ENCODE data around the gene CENPN. TPM values are rescaled to one million over a fixed set of nuclear protein-coding genes. Genes with fewer than 3 reads are reported as not detected.

The CENPN gene
- total and polyA plus RNA-seq, 10 of the 15 experiments (the other 5 are each of a cell fraction or from before 2014, with no cell fraction given), result 39.8 to 143 (median 66.8) TPM

GRCh38 chr16:81006813-81007695 lies at the start of gene CENPN, which contains the start of gene CMC2 (continued):
- no peak; the same call in 2 of the 3 replicates for TF ChIP-seq POU2F2 (IDR thresholded peaks at IDR 0.05; ENCODE audit: borderline replicate concordance, low read depth, low read length)
- peak; percentile 92 for TF ChIP-seq CREM (IDR thresholded peaks at IDR 0.05; ENCODE audit: low read depth)
- peak; percentile 45; the same call in 1 of the 2 replicates for TF ChIP-seq TBL1XR1 (IDR thresholded peaks at IDR 0.05; ENCODE audit: low read depth, low read length)
- TF ChIP-seq PBX3 (IDR thresholded peaks at IDR 0.05; ENCODE audit: insufficient replicate concordance, low read depth, low read length), result no peak
- no peak for TF ChIP-seq PRDM15 (CRISPR knock-in tag; IDR thresholded peaks at IDR 0.05)
- no peak for TF ChIP-seq NFYA (IDR thresholded peaks at IDR 0.05; ENCODE audit: borderline replicate concordance, low read depth, low read length)
- TF ChIP-seq CEBPB (IDR thresholded peaks at IDR 0.05; ENCODE audit: borderline replicate concordance in 1 of 2, low read depth in 2 of 2, low read length in 2 of 2), result no peak
- TF ChIP-seq ZSCAN29 (IDR thresholded peaks at IDR 0.05), result no peak
- TF ChIP-seq STAT3 (IDR thresholded peaks at IDR 0.05; ENCODE audit: low read depth, low read length), result no peak
- no peak for TF ChIP-seq MYB (IDR thresholded peaks at IDR 0.05; ENCODE audit: borderline replicate concordance, low read depth, low read length)
- TF ChIP-seq CHD2 (IDR thresholded peaks at IDR 0.05; ENCODE audit: borderline replicate concordance, low read depth, low read length), result 0 out of 2 replicates have a peak, but pooled peaks have one; percentile 34
- TF ChIP-seq MXI1 (IDR thresholded peaks at IDR 0.05; ENCODE audit: low read depth, low read length), result peak; percentile 55
- TF ChIP-seq NFXL1 (IDR thresholded peaks at IDR 0.05; ENCODE audit: borderline replicate concordance), result peak; percentile 96
- TF ChIP-seq HDAC2 (IDR thresholded peaks at IDR 0.05), result no peak
- no peak for TF ChIP-seq TCF3 (IDR thresholded peaks at IDR 0.05; ENCODE audit: borderline replicate concordance, insufficient read depth, low read depth, low read length)
- no peak; the same call in 1 of the 2 replicates for TF ChIP-seq BACH1 (IDR thresholded peaks at IDR 0.05; ENCODE audit: borderline replicate concordance)
- no peak for TF ChIP-seq PAX8 (IDR thresholded peaks at IDR 0.05)
- no peak for TF ChIP-seq KDM1A (IDR thresholded peaks at IDR 0.05; ENCODE audit: borderline replicate concordance)
- TF ChIP-seq BCL3 (IDR thresholded peaks at IDR 0.05; ENCODE audit: borderline replicate concordance, insufficient read depth, low read depth, low read length, poor library complexity, severe bottlenecking), result no peak
- peak; percentile 82; the same call in 1 of the 2 replicates for TF ChIP-seq POLR2AphosphoS2 (IDR thresholded peaks at IDR 0.05; ENCODE audit: low read depth, low read length)
- peak; percentile 99 for TF ChIP-seq BHLHE40 (IDR thresholded peaks at IDR 0.05; ENCODE audit: borderline replicate concordance in 1 of 2, low read depth in 2 of 2, low read length in 1 of 2)

Data from GM12878 (cell line).